Neural cell (in vitro differentiated cells): Measurements from ENCODE around the gene DNAH6. TPM values are rescaled to one million over a fixed set of nuclear protein-coding genes. Genes with fewer than 3 reads are reported as not detected.

Experiments used
- H2AFZ ChIP-seq: fragments of 200-600, 300-800 bp; sonication (generic), shearing (Covaris generic); 2 replicates; pipeline ENCODE4 v1.6.0; 2014; ENCODE audit warnings: low read depth, mild to moderate bottlenecking, antibody characterized with exemption, low read length, moderate library complexity
- H3F3A ChIP-seq: fragments of 200-600 bp; shearing (Covaris generic); 2 replicates; pipeline ENCODE4 v1.6.1; 2016; ENCODE audit warnings: mild to moderate bottlenecking, moderate library complexity, mixed read lengths, antibody characterized with exemption, low read length; ENCODE audit not compliant: insufficient read depth, poor library complexity, severe bottlenecking
- H3K27ac ChIP-seq: fragments of 200-600, 300-800 bp; sonication (generic), shearing (Covaris generic); 2 replicates; pipeline ENCODE4 v1.5.1; 2014; ENCODE audit warnings: mild to moderate bottlenecking, low read length, moderate library complexity
- H3K27me3 ChIP-seq: fragments of 300-800, 200-600 bp; sonication (generic), shearing (Covaris generic); 2 replicates; pipeline ENCODE4 v1.6.0; 2014; ENCODE audit warnings: mild to moderate bottlenecking, low read depth, low read length, moderate library complexity; ENCODE audit not compliant: insufficient read depth
- H3K36me3 ChIP-seq: fragments of 300-800, 200-600 bp; sonication (generic), shearing (Covaris generic); 2 replicates; pipeline ENCODE4 v1.5.1; 2014; ENCODE audit warnings: mild to moderate bottlenecking, antibody characterized with exemption, low read length, moderate library complexity; ENCODE audit not compliant: insufficient read depth
- H3K4me2 ChIP-seq: fragments of 300-800, 200-600 bp; sonication (generic), shearing (Covaris generic); 2 replicates; pipeline ENCODE4 v1.6.0; 2014; ENCODE audit warnings: mild to moderate bottlenecking, low read length
- H3K4me3 ChIP-seq: fragments of 300-800, 200-600 bp; sonication (generic), shearing (Covaris generic); 2 replicates; pipeline ENCODE4 v1.5.1; 2014; ENCODE audit warnings: mild to moderate bottlenecking, low read length, moderate library complexity
- H3K79me2 ChIP-seq: fragments of 200-600 bp; shearing (Covaris generic); replicated peaks from 2 replicates; pipeline ENCODE4 v1.6.0; 2014; ENCODE audit warnings: mild to moderate bottlenecking, low read length, moderate library complexity; ENCODE audit not compliant: insufficient read depth
- H3K9ac ChIP-seq: fragments of 300-800, 200-600 bp; sonication (generic), shearing (Covaris generic); 2 replicates; pipeline ENCODE4 v1.6.1; 2016; ENCODE audit warnings: mild to moderate bottlenecking, low read length, mixed read lengths
- H3K9me2 ChIP-seq: fragments of 200-600 bp; shearing (Covaris generic); 2 replicates; pipeline ENCODE4 v1.6.1; 2016; ENCODE audit warnings: mild to moderate bottlenecking, low read length, mixed read lengths; ENCODE audit not compliant: insufficient read depth
- H3K9me3 ChIP-seq: fragments of 200-600, 300-800 bp; sonication (generic), shearing (Covaris generic); 2 replicates; pipeline ENCODE4 v1.6.1; 2016; ENCODE audit warnings: mild to moderate bottlenecking, mixed run types, low read length, moderate library complexity, mixed read lengths
- H4K20me1 ChIP-seq: fragments of 200-600 bp; shearing (Covaris generic); 2 replicates; pipeline ENCODE4 v1.6.1; 2016; ENCODE audit warnings: mild to moderate bottlenecking, mixed run types; ENCODE audit not compliant: insufficient read depth
- CTCF ChIP-seq: fragments of 450-650 bp; IDR thresholded peaks from 2 replicates; pipeline ENCODE4 v1.5.1; 2014; ENCODE audit warnings: antibody characterized with exemption, mild to moderate bottlenecking, moderate library complexity; ENCODE audit not compliant: poor library complexity, severe bottlenecking
- EP300 ChIP-seq: fragments of 450-650 bp; conservative IDR thresholded peaks from 2 replicates; pipeline ENCODE4 v1.6.1; 2014; ENCODE audit warnings: antibody characterized with exemption, mild to moderate bottlenecking, moderate library complexity; ENCODE audit not compliant: poor library complexity, severe bottlenecking
- EZH2 ChIP-seq: fragments of 200-600, 300-800 bp; shearing (Covaris generic), sonication (generic); IDR thresholded peaks from 2 replicates; pipeline ENCODE4 v1.6.1; 2014; ENCODE audit warnings: antibody characterized with exemption, low read length, borderline replicate concordance, mild to moderate bottlenecking; ENCODE audit not compliant: insufficient read depth, poor library complexity, severe bottlenecking
- MXI1 ChIP-seq: fragments of 450-650 bp; conservative IDR thresholded peaks from 2 replicates; pipeline ENCODE4 v1.6.1; 2014; ENCODE audit warnings: antibody characterized with exemption, mild to moderate bottlenecking; ENCODE audit not compliant: poor library complexity, severe bottlenecking
- POLR2AphosphoS5 ChIP-seq: IDR thresholded peaks from 2 replicates; pipeline ENCODE4 v1.6.1; 2012
- RAD21 ChIP-seq: fragments of 450-650 bp; conservative IDR thresholded peaks from 2 replicates; pipeline ENCODE4 v1.6.1; 2014; ENCODE audit warnings: antibody characterized with exemption, mild to moderate bottlenecking, moderate library complexity
- REST ChIP-seq: IDR thresholded peaks from 2 replicates; pipeline ENCODE4 v1.6.1; 2012; ENCODE audit warnings: borderline replicate concordance
- SMC3 ChIP-seq: fragments of 450-650 bp; conservative IDR thresholded peaks from 2 replicates; pipeline ENCODE4 v1.6.1; 2014; ENCODE audit warnings: antibody characterized with exemption, mild to moderate bottlenecking, moderate library complexity; ENCODE audit not compliant: poor library complexity
- TAF1 ChIP-seq: IDR thresholded peaks from 2 replicates; pipeline ENCODE4 v1.6.1; 2012; ENCODE audit warnings: low read depth
- polyA plus RNA-seq: library from polyadenylated mRNA; depleted of rRNA; stranded (reverse); fragments of >200 nt; gene quantifications from 2 replicates; pipeline ENCODE4 v1.2.3, GENCODE V29; 2014

DNAH6 gene
- polyA plus RNA-seq, 1 donor from 2014 or later: 2.1 TPM

GRCh38 chr2:84779781-84780180 lies 263.5 kb downstream of the DNAH6 start:
- Histone ChIP-seq H3K9me2 (no peaks in the 10 kb centered on the region), H3F3A (no peaks in the 10 kb centered on the region), H3K79me2 (no peaks in the 10 kb centered on the region), H3K9me3 (no peaks in the 10 kb centered on the region), H4K20me1 (no peaks in the 10 kb centered on the region), H2AFZ (no peak overlapping the region), H3K9ac (no peak overlapping the region), H3K27ac (no peak overlapping the region), H3K27me3 (no peaks in the 10 kb centered on the region), H3K36me3 (no peaks in the 10 kb centered on the region), H3K4me2 (no peak overlapping the region), H3K4me3 (no peak overlapping the region)
- TF ChIP-seq EP300: no peak
- no peak for TF ChIP-seq CTCF
- TF ChIP-seq SMC3: no peak
- no peak for TF ChIP-seq MXI1

GRCh38 chr2:84781942-84782716 lies 265.8 kb downstream of the DNAH6 start:
- no peak overlapping the region for H2AFZ ChIP-seq
- no peaks in the 10 kb centered on the region for H3K9me2 ChIP-seq
- H3K4me2 ChIP-seq: no peak overlapping the region
- H4K20me1 ChIP-seq: no peaks in the 10 kb centered on the region
- TF ChIP-seq RAD21 (no peak), POLR2AphosphoS5 (no peak), EP300 (no peak), TAF1 (no peak), EZH2 (no peak), MXI1 (no peak), REST (no peak), SMC3 (no peak), CTCF (no peak)
- no peaks in the 10 kb centered on the region for H3K9me3 ChIP-seq
- no peaks in the 10 kb centered on the region for H3F3A ChIP-seq
- no peaks in the 10 kb centered on the region for H3K36me3 ChIP-seq
- no peak overlapping the region for H3K27ac ChIP-seq
- no peaks in the 10 kb centered on the region for H3K27me3 ChIP-seq
- no peak overlapping the region for H3K4me3 ChIP-seq
- no peaks in the 10 kb centered on the region for H3K79me2 ChIP-seq
- no peak overlapping the region for H3K9ac ChIP-seq
